IMR-90 (cell line): ENCODE results near the gene ESRRG. TPM values are rescaled to one million over a fixed set of nuclear protein-coding genes. Genes with fewer than 3 reads are reported as not detected.
A peak's percentile ranks its signal among the peaks of the same experiment; 100 is the strongest.

Experiments
- ATAC-seq: fragments of 200-7000 bp; cut with Tn5 transposase; 2 replicates; pipeline ENCODE4 v1.9.1; 2020; ENCODE audit warnings: low read depth, mild to moderate bottlenecking, moderate library complexity
- BruUV-seq: library from RNA; stranded (reverse); fragments of 400-500 nt; replicated peaks from 2 replicates; lab custom pipeline; 2021; lab: Mats Ljungman, UMichigan
- CTCF ChIA-PET: fragments of 300-600 bp; formaldehyde crosslinking; extraction: SDS; loops from one replicate; lab custom pipeline; 2021; ENCODE audit warnings: antibody characterized with exemption; lab: Yijun Ruan, JAX
- POLR2A ChIA-PET: fragments of 300-600 bp; sonication (Branson Sonifier 250); formaldehyde crosslinking; loops from one replicate; lab custom pipeline; 2022; ENCODE audit warnings: antibody characterized with exemption; ENCODE audit not compliant: unreplicated experiment; lab: Charles Lee
- DNase-seq: peaks from one replicate; pipeline ENCODE4 v3.0.0; 2013
- H2AFZ ChIP-seq: replicated peaks from 2 replicates; pipeline ENCODE3; 2013; ENCODE audit warnings: low read length, mild to moderate bottlenecking; ENCODE audit not compliant: poor library complexity
- H2AK5ac ChIP-seq: 2 replicates; pipeline ENCODE4 v1.6.1; 2013; ENCODE audit warnings: low read depth, low read length, inconsistent platforms
- H2AK9ac ChIP-seq: replicated peaks from 2 replicates; pipeline ENCODE3; 2013; ENCODE audit warnings: mild to moderate bottlenecking, low read depth, low read length, moderate library complexity; ENCODE audit not compliant: poor library complexity
- H2BK120ac ChIP-seq: 2 replicates; pipeline ENCODE4 v1.6.1; 2013; ENCODE audit warnings: low read depth, low read length, inconsistent platforms
- H2BK15ac ChIP-seq: 3 replicates; pipeline ENCODE4 v1.6.1; 2013; ENCODE audit warnings: low read depth, low read length, inconsistent platforms
- H2BK20ac ChIP-seq: 2 replicates; pipeline ENCODE4 v1.6.1; 2013; ENCODE audit warnings: low read depth, mild to moderate bottlenecking, inconsistent platforms, low read length, moderate library complexity
- H2BK5ac ChIP-seq: 2 replicates; pipeline ENCODE4 v1.6.1; 2013; ENCODE audit warnings: mild to moderate bottlenecking, low read depth, low read length, inconsistent platforms; ENCODE audit not compliant: poor library complexity, severe bottlenecking
- H3K14ac ChIP-seq: replicated peaks from 2 replicates; pipeline ENCODE4 v1.6.1; 2013; ENCODE audit warnings: low read depth, low read length, inconsistent platforms
- H3K18ac ChIP-seq: 2 replicates; pipeline ENCODE4 v1.6.1; 2013; ENCODE audit warnings: low read depth, low read length, control low read depth
- H3K23ac ChIP-seq: 2 replicates; pipeline ENCODE4 v1.6.1; 2013; ENCODE audit warnings: low read depth, low read length, inconsistent platforms
- H3K27ac ChIP-seq: 2 replicates; pipeline ENCODE4 v1.5.1; 2013; ENCODE audit warnings: mild to moderate bottlenecking, control low read depth, low read length; ENCODE audit not compliant: insufficient read depth
- H3K27me3 ChIP-seq: 2 replicates; pipeline ENCODE4 v1.6.1; 2013; ENCODE audit warnings: low read length; ENCODE audit not compliant: control insufficient read depth, insufficient read depth
- H3K36me3 ChIP-seq: 2 replicates; pipeline ENCODE4 v1.6.1; 2013; ENCODE audit warnings: low read length, mixed read lengths; ENCODE audit not compliant: control insufficient read depth, insufficient read depth
- H3K4ac ChIP-seq: 2 replicates; pipeline ENCODE4 v1.6.1; 2013; ENCODE audit warnings: low read depth, low read length, inconsistent platforms
- H3K4me1 ChIP-seq: 2 replicates; pipeline ENCODE4 v1.6.1; 2013; ENCODE audit warnings: low read length, mixed read lengths; ENCODE audit not compliant: control insufficient read depth, insufficient read depth
- H3K4me2 ChIP-seq: 2 replicates; pipeline ENCODE4 v1.6.1; 2013; ENCODE audit warnings: low read depth, mild to moderate bottlenecking, control low read depth, low read length, moderate library complexity
- H3K4me3 ChIP-seq: 2 replicates; pipeline ENCODE4 v1.5.1; 2013; ENCODE audit warnings: low read depth, mild to moderate bottlenecking, control low read depth, low read length, moderate library complexity; ENCODE audit not compliant: insufficient read depth
- H3K56ac ChIP-seq: 2 replicates; pipeline ENCODE4 v1.6.1; 2013; ENCODE audit warnings: low read length, inconsistent platforms; ENCODE audit not compliant: insufficient read depth; ENCODE audit errors: extremely low read depth
- H3K79me1 ChIP-seq, 2 experiments: 2 replicates each; pipeline ENCODE4 v1.6.1; 2013; ENCODE audit warnings: low read length in 2 of 2, inconsistent platforms in 1 of 2, low read depth in 1 of 2
- H3K9ac ChIP-seq: 2 replicates; pipeline ENCODE4 v1.6.1; 2013; ENCODE audit warnings: low read depth, low read length, control low read depth
- H3K9me1 ChIP-seq: 2 replicates; pipeline ENCODE4 v1.6.1; 2013; ENCODE audit warnings: low read length, inconsistent platforms; ENCODE audit not compliant: insufficient read depth
- H3K9me3 ChIP-seq: 2 replicates; pipeline ENCODE4 v1.6.1; 2013; ENCODE audit warnings: low read length; ENCODE audit not compliant: control insufficient read depth, insufficient read depth
- H4K20me1 ChIP-seq: 2 replicates; pipeline ENCODE4 v1.6.1; 2013; ENCODE audit warnings: low read length, inconsistent platforms; ENCODE audit not compliant: insufficient read depth
- H4K5ac ChIP-seq: 2 replicates; pipeline ENCODE4 v1.6.1; 2013; ENCODE audit warnings: mild to moderate bottlenecking, low read depth, low read length, control low read depth
- H4K8ac ChIP-seq, 2 experiments: 2 replicates each; pipeline ENCODE4 v1.6.1; 2013; ENCODE audit warnings: low read depth in 2 of 2, low read length in 2 of 2, control low read depth in 1 of 2, inconsistent platforms in 1 of 2
- H4K91ac ChIP-seq: 2 replicates; pipeline ENCODE4 v1.6.1; 2013; ENCODE audit warnings: low read depth, low read length, inconsistent platforms; ENCODE audit not compliant: insufficient read depth
- CEBPB ChIP-seq: IDR thresholded peaks from 2 replicates; pipeline ENCODE4 v1.6.1; 2012; ENCODE audit warnings: low read depth, low read length, improper control_type of control experiment
- FOS ChIP-seq: fragments of 150-350 bp; IDR thresholded peaks from 2 replicates; pipeline ENCODE4 v1.6.1; 2016; ENCODE audit warnings: low read depth, low read length
- MXI1 ChIP-seq: IDR thresholded peaks from 2 replicates; pipeline ENCODE4 v1.6.1; 2012; ENCODE audit warnings: low read depth, mild to moderate bottlenecking, low read length, moderate library complexity, borderline replicate concordance
- NFE2L2 ChIP-seq: fragments of 150-350 bp; IDR thresholded peaks from 2 replicates; pipeline ENCODE4 v1.6.1; 2016; ENCODE audit warnings: low read depth, mild to moderate bottlenecking, low read length
- WGBS, 2 experiments: methylation state at CpG; one replicate each; pipeline versions ENCODE4 v1.1.5 to v1.1.7; 2013; ENCODE audit warnings: missing lambda C conversion rate in 2 of 2; ENCODE audit not compliant: insufficient read length in 1 of 2; ENCODE audit errors: extremely low coverage in 2 of 2; 5-methylcytosine and 5-hydroxymethylcytosine counted together
- dilution Hi-C: fragments of 300-500 bp; cut with HindIII; formaldehyde crosslinking; loops from one replicate; pipeline ENCODE4 v1.14.3; 2018; ENCODE audit warnings: low sequenced_read_pairs; ENCODE audit not compliant: unreplicated experiment
- in situ Hi-C: fragments of 300-500 bp; cut with MboI; formaldehyde crosslinking; loops from 3 replicates; pipeline ENCODE4 v1.14.3; 2019; ENCODE audit warnings: low sequenced_read_pairs, inconsistent platforms, mixed read lengths
- intact Hi-C: fragments of 100-400 bp; cut with micrococcal nuclease; formaldehyde crosslinking; loops from 2 replicates; pipeline ENCODE4 v1.10.0; 2022
- polyA plus RNA-seq, 3 experiments: library from polyadenylated mRNA; depleted of rRNA; stranded (reverse); fragments of >200 nt; gene quantifications; 2 replicates each; pipeline ENCODE4 v1.2.3, GENCODE V29; 2012; ENCODE audit warnings: low replicate concordance in 1 of 3
- total RNA-seq: library from RNA; depleted of rRNA; stranded (reverse); fragments of >200 nt; gene quantifications from 2 replicates; pipeline ENCODE4 v1.2.3, GENCODE V29; 2012

ESRRG gene
- total and polyA plus RNA-seq, 2 of the 4 experiments (the other 2 are of a cell fraction): 0.17 to 0.54 TPM

GRCh38 chr1:216670118-216670883, 52.9 kb downstream of the ESRRG start:
- no peak overlapping the region for H2BK120ac ChIP-seq
- no peak overlapping the region for H2AK5ac ChIP-seq
- no peak overlapping the region for H4K91ac ChIP-seq
- H2AK9ac ChIP-seq: no peak overlapping the region
- no peak overlapping the region for H3K18ac ChIP-seq
- no peak overlapping the region for H2BK5ac ChIP-seq
- ATAC-seq (peak; percentile 64; the same call in 1 of the 2 replicates), DNase-seq (peak; percentile 54)
- H3K14ac ChIP-seq: no peak overlapping the region
- no peaks in the 10 kb centered on the region for H3K79me1 ChIP-seq
- intact Hi-C loops (no loop called here), in situ Hi-C loops (no loop called here), dilution Hi-C loops (no loop called here)
- 92% methylated on average over 2 of the region's 6 CpGs; no CpG with 5 or more reads in 1 of the 2 experiments for WGBS, 2 experiments
- no peaks in the 10 kb centered on the region for H3K4me1 ChIP-seq
- H3K9me3 ChIP-seq: no peaks in the 10 kb centered on the region
- TF ChIP-seq CEBPB (peak; percentile 66), FOS (no peak), NFE2L2 (no peak), MXI1 (no peak)
- H2BK15ac ChIP-seq: no peak overlapping the region
- H3K4me2 ChIP-seq: no peak overlapping the region
- no peak overlapping the region for H4K8ac ChIP-seq
- ChIA-PET POLR2A (no interaction called here), CTCF (no interaction called here)
- no peak overlapping the region for H3K4me3 ChIP-seq
- H3K56ac ChIP-seq: no peak overlapping the region
- no peak overlapping the region for H3K23ac ChIP-seq
- no peak overlapping the region for H4K5ac ChIP-seq
- no peaks in the 10 kb centered on the region for H4K20me1 ChIP-seq
- H3K4ac ChIP-seq: no peak overlapping the region
- H3K9ac ChIP-seq: no peak overlapping the region
- H3K27me3 ChIP-seq: no peaks in the 10 kb centered on the region
- H3K36me3 ChIP-seq: no peaks in the 10 kb centered on the region
- no peaks in the 10 kb centered on the region for H3K9me1 ChIP-seq
- no peak overlapping the region for H2BK20ac ChIP-seq
- H3K27ac ChIP-seq: no peak overlapping the region
- BruUV-seq: no TSS peak
- no peak overlapping the region for H2AFZ ChIP-seq
